Measurements from ENCODE around the gene HSPH1. TPM values are rescaled to one million over a fixed set of nuclear protein-coding genes. Genes with fewer than 3 reads are reported as not detected.
A peak's percentile ranks its signal among the peaks of the same experiment; 100 is the strongest.

Gene HSPH1
- total RNA-seq, 1 donor from 2014 or later = 26.3 TPM

DNA sequence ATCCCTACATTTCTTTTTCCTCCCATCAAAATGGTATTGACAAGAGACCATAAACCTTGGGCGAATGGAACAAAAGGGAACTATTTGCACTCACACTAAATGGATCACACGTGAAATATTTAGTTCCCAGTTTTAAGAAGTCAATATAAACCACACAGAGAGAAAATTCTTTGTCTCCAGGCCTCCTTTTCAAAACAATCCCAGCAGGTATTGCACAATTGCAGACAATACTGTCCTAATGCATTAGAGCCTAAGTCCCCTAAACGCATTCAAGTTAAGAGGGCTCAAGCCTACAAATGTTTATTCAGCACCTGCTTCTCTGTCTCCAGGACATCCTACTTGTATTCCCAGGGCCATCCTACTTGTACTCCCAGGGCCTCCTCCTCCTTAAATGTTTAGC, 36.8 kb upstream of the HSPH1 start:
- no peaks in the 10 kb centered on the region for H3K36me3 ChIP-seq (ENCODE audit: control insufficient read depth, insufficient read depth, low read length)
- no peaks in the 10 kb centered on the region for H3K27me3 ChIP-seq (ENCODE audit: control insufficient read depth, insufficient read depth, low read length)
- DNase-seq (ENCODE audit: low read depth) (no peak), FAIRE-seq (no peak)
- no peak overlapping the region for H3K4me3 ChIP-seq (ENCODE audit: low read depth, low read length)
- no peak for TF ChIP-seq CTCF (IDR thresholded peaks at IDR 0.05; ENCODE audit: insufficient read depth, low read length, severe bottlenecking)

GRCh38 chr13:31196992-31197391, 35.3 kb upstream of the HSPH1 start:
- no peaks in the 10 kb centered on the region for H3K36me3 ChIP-seq (ENCODE audit: control insufficient read depth, insufficient read depth, low read length)
- FAIRE-seq (no peak), DNase-seq (ENCODE audit: low read depth) (no peak)
- H3K4me3 ChIP-seq (ENCODE audit: low read depth, low read length) = no peak overlapping the region
- H3K27me3 ChIP-seq (ENCODE audit: control insufficient read depth, insufficient read depth, low read length) = no peaks in the 10 kb centered on the region
- no peak for TF ChIP-seq CTCF (IDR thresholded peaks at IDR 0.05; ENCODE audit: insufficient read depth, low read length, severe bottlenecking)

DNA sequence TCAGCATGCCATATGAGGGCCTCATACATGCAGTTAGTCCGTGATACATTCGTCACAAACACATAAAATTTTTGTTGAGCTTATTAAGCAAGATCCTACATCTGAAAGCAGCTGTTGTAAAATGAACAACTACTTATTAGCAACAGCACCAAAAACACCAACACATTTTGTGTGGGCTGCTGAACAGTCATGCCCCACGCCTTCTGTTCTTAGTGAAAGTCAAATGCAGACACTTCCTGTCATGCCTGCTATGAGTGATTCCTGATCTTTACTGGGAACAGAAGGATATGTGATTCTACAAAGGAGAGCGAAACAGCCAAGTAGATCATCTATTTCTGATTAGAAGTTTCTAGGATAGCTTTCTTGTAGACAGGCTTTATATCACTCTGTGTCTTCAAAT, 33.9 kb upstream of the HSPH1 start:
- no peaks in the 10 kb centered on the region for H3K27me3 ChIP-seq (ENCODE audit: control insufficient read depth, insufficient read depth, low read length)
- no peak overlapping the region for H3K4me3 ChIP-seq (ENCODE audit: low read depth, low read length)
- FAIRE-seq (no peak), DNase-seq (ENCODE audit: low read depth) (peak; percentile 39)
- H3K36me3 ChIP-seq (ENCODE audit: control insufficient read depth, insufficient read depth, low read length) = no peaks in the 10 kb centered on the region
- TF ChIP-seq CTCF (IDR thresholded peaks at IDR 0.05; ENCODE audit: insufficient read depth, low read length, severe bottlenecking) = no peak

DNA sequence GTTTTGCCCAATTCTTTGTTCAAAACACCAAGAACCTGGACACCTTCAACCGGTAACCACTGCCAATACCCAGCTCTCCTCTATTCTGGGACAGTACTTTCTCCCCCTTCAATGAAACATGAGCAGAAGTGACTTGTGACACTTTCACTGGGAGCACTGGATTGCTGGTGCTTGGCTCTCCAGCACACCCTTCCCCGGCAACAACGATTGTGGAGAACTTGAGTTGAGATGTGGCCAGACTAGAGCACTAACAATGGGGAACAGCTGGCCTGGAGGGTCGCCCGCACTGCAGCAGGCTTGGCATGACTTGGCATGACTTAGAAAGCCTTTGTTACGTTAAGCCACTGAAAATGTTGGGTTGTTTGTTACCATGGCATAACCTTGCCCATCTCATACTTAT, 30.6 kb upstream of the HSPH1 start:
- no peaks in the 10 kb centered on the region for H3K27me3 ChIP-seq (ENCODE audit: control insufficient read depth, insufficient read depth, low read length)
- no peaks in the 10 kb centered on the region for H3K36me3 ChIP-seq (ENCODE audit: control insufficient read depth, insufficient read depth, low read length)
- no peak overlapping the region for H3K4me3 ChIP-seq (ENCODE audit: low read depth, low read length)
- no peak for FAIRE-seq
- DNase-seq (ENCODE audit: low read depth) = no peak
- TF ChIP-seq CTCF (IDR thresholded peaks at IDR 0.05; ENCODE audit: insufficient read depth, low read length, severe bottlenecking) = no peak

DNA sequence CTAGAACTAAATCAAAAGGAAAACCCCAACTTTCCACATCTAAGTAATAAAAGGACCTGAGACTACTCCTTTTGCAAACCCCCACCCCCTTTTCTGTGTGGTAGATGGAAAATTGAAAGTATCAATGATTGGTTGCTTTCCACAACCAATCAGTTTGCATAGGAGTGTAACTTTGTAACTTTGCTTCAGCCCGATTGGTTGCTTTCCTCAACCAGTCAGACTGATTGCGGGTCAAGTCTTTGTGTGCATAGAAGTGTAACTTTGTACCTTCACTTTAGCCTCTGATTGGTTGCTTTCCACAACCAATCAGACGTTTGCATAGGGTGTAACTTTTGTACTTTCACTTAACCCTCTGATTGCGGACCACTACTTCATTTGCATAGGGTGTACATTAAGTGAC, 30.0 kb upstream of the HSPH1 start:
- no peak for FAIRE-seq
- Histone ChIP-seq H3K4me3 (ENCODE audit: low read depth, low read length) (no peak overlapping the region), H3K27me3 (ENCODE audit: control insufficient read depth, insufficient read depth, low read length) (no peaks in the 10 kb centered on the region), H3K36me3 (ENCODE audit: control insufficient read depth, insufficient read depth, low read length) (no peaks in the 10 kb centered on the region)
- no peak for DNase-seq (ENCODE audit: low read depth)
- TF ChIP-seq CTCF (IDR thresholded peaks at IDR 0.05; ENCODE audit: insufficient read depth, low read length, severe bottlenecking) = no peak

- DNase-seq (ENCODE audit: low read depth) (no peak), FAIRE-seq (no peak)
- Histone ChIP-seq H3K36me3 (ENCODE audit: control insufficient read depth, insufficient read depth, low read length) (no peaks in the 10 kb centered on the region), H3K27me3 (ENCODE audit: control insufficient read depth, insufficient read depth, low read length) (no peaks in the 10 kb centered on the region), H3K4me3 (ENCODE audit: low read depth, low read length) (no peak overlapping the region)
- TF ChIP-seq CTCF (IDR thresholded peaks at IDR 0.05; ENCODE audit: insufficient read depth, low read length, severe bottlenecking) = no peak
These were observed 23.4 kb upstream of the HSPH1 start for GRCh38 chr13:31184981-31185645.
